NB4 (cell line): ENCODE data around the gene KCNH6.

Source experiments
- MAX ChIP-seq: IDR thresholded peaks from 2 replicates; pipeline ENCODE4 v1.6.1; 2011; ENCODE audit warnings: low read depth, low read length
- POLR2A ChIP-seq: IDR thresholded peaks from 2 replicates; pipeline ENCODE4 v1.6.1; 2011; ENCODE audit warnings: mild to moderate bottlenecking; ENCODE audit not compliant: insufficient read length; ENCODE audit errors: extremely low read depth
- TF ChIP-seq, protein P1 (sequence below): IDR thresholded peaks from one replicate; pipeline ENCODE4 v1.5.1; 2012; ENCODE audit warnings: low read depth, low read length

DNA sequence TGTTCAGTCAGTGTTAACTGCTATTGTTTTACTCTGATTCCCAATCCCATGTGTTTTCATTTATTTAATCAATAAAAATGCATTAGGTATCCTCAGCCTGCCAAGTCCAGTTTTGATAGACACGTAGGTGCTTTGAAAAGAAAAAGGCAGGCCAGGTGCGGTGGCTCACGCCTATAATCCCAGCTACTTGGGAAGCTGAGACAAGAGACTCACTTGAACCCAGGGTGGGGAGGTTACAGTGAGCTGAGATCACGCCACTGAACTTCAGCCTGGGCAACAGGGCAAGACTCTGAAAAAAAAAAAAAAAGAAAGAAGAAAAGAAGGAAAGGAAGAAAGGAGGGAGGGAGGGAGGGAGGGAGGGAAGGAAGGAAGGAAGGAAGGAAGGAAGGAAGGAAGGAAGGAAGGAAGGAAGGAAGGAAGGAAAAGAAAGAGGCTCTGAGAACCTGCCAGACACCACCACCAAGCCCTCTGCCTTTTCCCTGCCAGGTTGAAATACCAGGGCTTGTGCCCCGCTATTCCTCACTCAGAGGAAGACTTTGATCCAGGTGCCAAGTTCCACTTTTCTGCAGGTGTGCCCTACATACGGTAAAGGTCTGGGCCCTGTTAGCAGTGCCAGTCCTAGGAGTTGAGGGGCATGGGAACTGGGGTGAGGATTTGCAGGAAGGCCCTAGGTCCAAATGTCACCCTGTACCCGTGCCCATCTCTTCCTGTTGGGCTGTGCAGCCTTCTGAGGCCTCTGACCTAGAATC, 10.1 kb upstream of the KCNH6 start:
- TF ChIP-seq, protein P1, sequence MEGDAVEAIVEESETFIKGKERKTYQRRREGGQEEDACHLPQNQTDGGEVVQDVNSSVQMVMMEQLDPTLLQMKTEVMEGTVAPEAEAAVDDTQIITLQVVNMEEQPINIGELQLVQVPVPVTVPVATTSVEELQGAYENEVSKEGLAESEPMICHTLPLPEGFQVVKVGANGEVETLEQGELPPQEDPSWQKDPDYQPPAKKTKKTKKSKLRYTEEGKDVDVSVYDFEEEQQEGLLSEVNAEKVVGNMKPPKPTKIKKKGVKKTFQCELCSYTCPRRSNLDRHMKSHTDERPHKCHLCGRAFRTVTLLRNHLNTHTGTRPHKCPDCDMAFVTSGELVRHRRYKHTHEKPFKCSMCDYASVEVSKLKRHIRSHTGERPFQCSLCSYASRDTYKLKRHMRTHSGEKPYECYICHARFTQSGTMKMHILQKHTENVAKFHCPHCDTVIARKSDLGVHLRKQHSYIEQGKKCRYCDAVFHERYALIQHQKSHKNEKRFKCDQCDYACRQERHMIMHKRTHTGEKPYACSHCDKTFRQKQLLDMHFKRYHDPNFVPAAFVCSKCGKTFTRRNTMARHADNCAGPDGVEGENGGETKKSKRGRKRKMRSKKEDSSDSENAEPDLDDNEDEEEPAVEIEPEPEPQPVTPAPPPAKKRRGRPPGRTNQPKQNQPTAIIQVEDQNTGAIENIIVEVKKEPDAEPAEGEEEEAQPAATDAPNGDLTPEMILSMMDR: no peak
- TF ChIP-seq MAX: no peak
- TF ChIP-seq POLR2A: no peak
